B cell (primary cell): ENCODE results near the gene CTSA.
"Not testable (repeated sequence)": the region's sequence is repeated elsewhere in the genome, so short reads cannot be mapped to it uniquely, and the experiment has no call there.

ENCODE experiments used
- CTCF ChIP-seq: fragments of 200-600 bp; IDR thresholded peaks from one replicate; pipeline ENCODE4 v1.8.0; 2022; ENCODE audit warnings: antibody characterized with exemption, mild to moderate bottlenecking
- EZH2 ChIP-seq: IDR thresholded peaks from 2 replicates; pipeline ENCODE4 v1.6.1; 2012; ENCODE audit warnings: borderline replicate concordance, low read depth, mild to moderate bottlenecking, moderate library complexity, low read length; ENCODE audit not compliant: insufficient read depth, poor library complexity, severe bottlenecking

GRCh38 chr20:45901332-45901731 is 10.2 kb downstream of the CTSA start:
- not testable (repeated sequence) for TF ChIP-seq CTCF, EZH2
